HEK293 (cell line): Measurements from ENCODE around the gene GMDS.

ENCODE experiments used
- PBX3 ChIP-seq: sonication (generic); formaldehyde crosslinking; IDR thresholded peaks from 2 replicates; pipeline ENCODE4 v1.8.1; 2022; ENCODE audit warnings: mild to moderate bottlenecking, moderate library complexity, missing genetic modification reagents
- ZBTB7A ChIP-seq: fragments of 450-650 bp; formaldehyde crosslinking; IDR thresholded peaks from 2 replicates; pipeline ENCODE4 v1.5.1; 2016; ENCODE audit warnings: low read depth, missing biosample characterization, missing genetic modification characterization
- ZNF266 ChIP-seq: fragments of 450-650 bp; formaldehyde crosslinking; IDR thresholded peaks from 2 replicates; pipeline ENCODE4 v1.5.1; 2016; ENCODE audit warnings: missing biosample characterization, missing genetic modification characterization, low read depth
- TF ChIP-seq, protein P1 (sequence below): fragments of 450-650 bp; formaldehyde crosslinking; IDR thresholded peaks from 2 replicates; pipeline ENCODE4 v1.5.1; 2016; ENCODE audit warnings: missing biosample characterization, missing genetic modification characterization
- TF ChIP-seq, protein P2 (sequence below): fragments of 450-650 bp; formaldehyde crosslinking; IDR thresholded peaks from 2 replicates; pipeline ENCODE4 v1.5.1; 2016; ENCODE audit warnings: missing biosample characterization, missing genetic modification characterization
- TF ChIP-seq, protein P3 (sequence below): fragments of 450-650 bp; formaldehyde crosslinking; IDR thresholded peaks from 2 replicates; pipeline ENCODE4 v1.5.1; 2017; ENCODE audit warnings: missing biosample characterization, missing genetic modification characterization

DNA sequence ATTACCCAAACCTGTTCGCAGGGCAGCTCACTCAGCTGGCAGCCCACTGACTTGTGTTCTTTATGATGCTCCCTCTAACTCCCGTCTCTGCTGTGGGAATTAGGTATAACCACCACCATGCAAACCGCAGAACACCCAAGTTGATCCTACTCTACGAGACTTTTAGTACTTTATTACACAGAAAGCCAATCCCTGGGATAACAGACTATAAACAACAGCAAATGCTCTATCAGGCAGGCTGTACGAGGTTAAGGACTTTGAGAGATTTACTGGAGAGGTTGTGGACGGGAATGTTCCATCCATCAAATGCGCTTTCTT lies 394.6 kb downstream of the GMDS start:
- TF ChIP-seq, protein P1, sequence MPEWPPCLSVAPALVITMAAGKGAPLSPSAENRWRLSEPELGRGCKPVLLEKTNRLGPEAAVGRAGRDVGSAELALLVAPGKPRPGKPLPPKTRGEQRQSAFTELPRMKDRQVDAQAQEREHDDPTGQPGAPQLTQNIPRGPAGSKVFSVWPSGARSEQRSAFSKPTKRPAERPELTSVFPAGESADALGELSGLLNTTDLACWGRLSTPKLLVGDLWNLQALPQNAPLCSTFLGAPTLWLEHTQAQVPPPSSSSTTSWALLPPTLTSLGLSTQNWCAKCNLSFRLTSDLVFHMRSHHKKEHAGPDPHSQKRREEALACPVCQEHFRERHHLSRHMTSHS (tag by site-specific recombination): no peak
- TF ChIP-seq, protein P2, sequence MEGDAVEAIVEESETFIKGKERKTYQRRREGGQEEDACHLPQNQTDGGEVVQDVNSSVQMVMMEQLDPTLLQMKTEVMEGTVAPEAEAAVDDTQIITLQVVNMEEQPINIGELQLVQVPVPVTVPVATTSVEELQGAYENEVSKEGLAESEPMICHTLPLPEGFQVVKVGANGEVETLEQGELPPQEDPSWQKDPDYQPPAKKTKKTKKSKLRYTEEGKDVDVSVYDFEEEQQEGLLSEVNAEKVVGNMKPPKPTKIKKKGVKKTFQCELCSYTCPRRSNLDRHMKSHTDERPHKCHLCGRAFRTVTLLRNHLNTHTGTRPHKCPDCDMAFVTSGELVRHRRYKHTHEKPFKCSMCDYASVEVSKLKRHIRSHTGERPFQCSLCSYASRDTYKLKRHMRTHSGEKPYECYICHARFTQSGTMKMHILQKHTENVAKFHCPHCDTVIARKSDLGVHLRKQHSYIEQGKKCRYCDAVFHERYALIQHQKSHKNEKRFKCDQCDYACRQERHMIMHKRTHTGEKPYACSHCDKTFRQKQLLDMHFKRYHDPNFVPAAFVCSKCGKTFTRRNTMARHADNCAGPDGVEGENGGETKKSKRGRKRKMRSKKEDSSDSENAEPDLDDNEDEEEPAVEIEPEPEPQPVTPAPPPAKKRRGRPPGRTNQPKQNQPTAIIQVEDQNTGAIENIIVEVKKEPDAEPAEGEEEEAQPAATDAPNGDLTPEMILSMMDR (tag by site-specific recombination): no peak
- TF ChIP-seq, protein P3, sequence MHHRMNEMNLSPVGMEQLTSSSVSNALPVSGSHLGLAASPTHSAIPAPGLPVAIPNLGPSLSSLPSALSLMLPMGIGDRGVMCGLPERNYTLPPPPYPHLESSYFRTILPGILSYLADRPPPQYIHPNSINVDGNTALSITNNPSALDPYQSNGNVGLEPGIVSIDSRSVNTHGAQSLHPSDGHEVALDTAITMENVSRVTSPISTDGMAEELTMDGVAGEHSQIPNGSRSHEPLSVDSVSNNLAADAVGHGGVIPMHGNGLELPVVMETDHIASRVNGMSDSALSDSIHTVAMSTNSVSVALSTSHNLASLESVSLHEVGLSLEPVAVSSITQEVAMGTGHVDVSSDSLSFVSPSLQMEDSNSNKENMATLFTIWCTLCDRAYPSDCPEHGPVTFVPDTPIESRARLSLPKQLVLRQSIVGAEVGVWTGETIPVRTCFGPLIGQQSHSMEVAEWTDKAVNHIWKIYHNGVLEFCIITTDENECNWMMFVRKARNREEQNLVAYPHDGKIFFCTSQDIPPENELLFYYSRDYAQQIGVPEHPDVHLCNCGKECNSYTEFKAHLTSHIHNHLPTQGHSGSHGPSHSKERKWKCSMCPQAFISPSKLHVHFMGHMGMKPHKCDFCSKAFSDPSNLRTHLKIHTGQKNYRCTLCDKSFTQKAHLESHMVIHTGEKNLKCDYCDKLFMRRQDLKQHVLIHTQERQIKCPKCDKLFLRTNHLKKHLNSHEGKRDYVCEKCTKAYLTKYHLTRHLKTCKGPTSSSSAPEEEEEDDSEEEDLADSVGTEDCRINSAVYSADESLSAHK (tag by site-specific recombination): peak; percentile 85
- TF ChIP-seq PBX3 (CRISPR knock-in tag) (no peak), ZNF266 (no peak), ZBTB7A (tag by site-specific recombination) (no peak)
